Left renal cortex interstitium (tissue), 4 donors: Measurements from ENCODE around the gene CDY1. TPM values are rescaled to one million over a fixed set of nuclear protein-coding genes. Genes with fewer than 3 reads are reported as not detected.
"Not testable (repeated sequence)": the region's sequence is repeated elsewhere in the genome, so short reads cannot be mapped to it uniquely, and the experiment has no call there.

ENCODE experiments used
- DNase-seq, 4 donors: peaks; one replicate each; pipeline ENCODE4 v3.0.0-alpha.2; 2013; ENCODE audit warnings: low read depth in 4 of 4, low spot score in 2 of 4, missing footprints in 1 of 4
- polyA plus RNA-seq, 4 donors: library from polyadenylated mRNA; unstranded; fragments of 120-200 nt; gene quantifications; one replicate each; pipeline ENCODE4 v1.2.1, GENCODE V29; 2013; ENCODE audit not compliant: insufficient read length in 4 of 4

Gene CDY1, protein sequence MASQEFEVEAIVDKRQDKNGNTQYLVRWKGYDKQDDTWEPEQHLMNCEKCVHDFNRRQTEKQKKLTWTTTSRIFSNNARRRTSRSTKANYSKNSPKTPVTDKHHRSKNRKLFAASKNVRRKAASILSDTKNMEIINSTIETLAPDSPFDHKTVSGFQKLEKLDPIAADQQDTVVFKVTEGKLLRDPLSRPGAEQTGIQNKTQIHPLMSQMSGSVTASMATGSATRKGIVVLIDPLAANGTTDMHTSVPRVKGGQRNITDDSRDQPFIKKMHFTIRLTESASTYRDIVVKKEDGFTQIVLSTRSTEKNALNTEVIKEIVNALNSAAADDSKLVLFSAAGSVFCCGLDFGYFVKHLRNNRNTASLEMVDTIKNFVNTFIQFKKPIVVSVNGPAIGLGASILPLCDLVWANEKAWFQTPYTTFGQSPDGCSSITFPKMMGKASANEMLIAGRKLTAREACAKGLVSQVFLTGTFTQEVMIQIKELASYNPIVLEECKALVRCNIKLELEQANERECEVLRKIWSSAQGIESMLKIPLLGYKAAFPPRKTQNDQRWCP
- polyA plus RNA-seq = not detected

DNA sequence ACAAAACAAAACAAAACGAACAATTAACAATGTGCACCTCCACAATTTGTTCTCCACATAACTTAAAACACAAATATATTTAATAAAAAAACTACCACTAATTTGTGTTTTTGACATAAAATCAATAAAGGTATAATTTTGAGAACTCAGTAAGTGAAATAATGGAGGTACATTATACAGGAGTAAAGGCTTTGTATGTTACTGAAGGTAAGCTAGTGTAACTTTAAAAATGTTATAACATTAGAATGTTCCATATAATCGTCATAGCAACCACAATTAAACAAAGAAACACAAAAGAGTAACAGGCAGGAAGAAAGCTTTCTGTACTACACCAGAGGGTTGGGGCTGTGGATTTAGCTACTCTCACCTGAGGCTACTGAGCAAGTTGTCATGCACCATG lies at the start of gene CDY1:
Gene CDY1 (plus strand): TSS at position 301 of the 400 bp plus-strand sequence. CDS start 326 bp downstream, outside the sequence.
- not testable (repeated sequence) for DNase-seq

DNA sequence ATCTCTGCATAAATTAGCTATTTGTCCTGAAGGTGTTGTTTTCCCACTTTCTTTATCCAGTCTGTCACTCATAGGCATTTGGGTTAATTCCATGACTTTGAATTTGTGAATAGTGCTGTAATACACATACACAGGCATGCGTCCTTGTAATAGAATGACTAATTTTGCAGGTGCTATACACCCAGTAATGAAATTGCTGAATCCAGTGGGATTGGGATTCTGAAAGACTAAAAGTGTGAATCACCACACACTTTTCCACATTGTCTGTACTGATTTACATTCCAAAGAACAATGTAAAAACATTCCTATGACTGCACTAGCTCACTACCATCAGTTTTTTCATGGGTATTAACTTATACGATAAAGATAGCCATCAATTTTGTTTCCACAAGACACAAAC lies 28.6 kb upstream of the CDY1 start:
- DNase-seq = not testable (repeated sequence)

DNA sequence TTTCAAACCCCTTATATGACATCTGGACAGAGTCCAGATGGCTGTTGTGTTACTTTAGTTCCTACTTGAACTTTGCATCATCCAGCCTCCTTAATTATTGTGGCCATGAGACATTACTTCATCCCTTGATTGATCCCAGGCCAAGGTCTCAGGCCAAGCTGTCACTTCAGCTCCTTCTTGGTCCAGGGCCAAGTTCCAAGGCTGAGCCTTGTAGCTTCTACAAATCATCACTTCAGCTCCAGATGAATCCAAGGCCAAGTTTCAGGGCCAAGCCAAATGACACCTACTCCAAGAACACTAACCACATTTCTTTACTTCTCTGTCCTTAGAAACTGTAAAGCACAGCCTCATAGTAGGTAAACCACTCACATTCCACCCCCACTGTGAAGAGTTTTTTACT lies 1.7 kb upstream of the CDY1 start:
- not testable (repeated sequence) for DNase-seq

DNA sequence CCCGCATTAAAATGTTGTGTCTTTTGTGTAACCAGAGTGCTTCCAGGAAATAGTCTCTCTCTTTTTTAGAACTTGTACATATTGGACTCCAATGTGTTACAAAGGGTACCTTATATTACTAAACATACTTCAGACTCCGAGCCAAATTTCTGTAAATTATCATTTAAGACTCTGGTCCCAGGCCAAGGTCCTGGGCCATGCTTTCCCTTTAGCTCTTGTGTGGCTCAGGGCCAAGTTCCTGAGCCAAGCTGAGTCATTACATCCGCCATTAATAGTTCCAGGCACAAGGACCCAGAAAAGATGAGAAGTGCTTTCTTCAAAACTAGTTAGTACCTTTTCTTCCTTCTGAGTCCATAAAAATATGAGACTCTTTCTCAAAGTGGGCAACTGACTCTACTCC lies 4.6 kb downstream of the CDY1 start:
- DNase-seq = not testable (repeated sequence)

DNA sequence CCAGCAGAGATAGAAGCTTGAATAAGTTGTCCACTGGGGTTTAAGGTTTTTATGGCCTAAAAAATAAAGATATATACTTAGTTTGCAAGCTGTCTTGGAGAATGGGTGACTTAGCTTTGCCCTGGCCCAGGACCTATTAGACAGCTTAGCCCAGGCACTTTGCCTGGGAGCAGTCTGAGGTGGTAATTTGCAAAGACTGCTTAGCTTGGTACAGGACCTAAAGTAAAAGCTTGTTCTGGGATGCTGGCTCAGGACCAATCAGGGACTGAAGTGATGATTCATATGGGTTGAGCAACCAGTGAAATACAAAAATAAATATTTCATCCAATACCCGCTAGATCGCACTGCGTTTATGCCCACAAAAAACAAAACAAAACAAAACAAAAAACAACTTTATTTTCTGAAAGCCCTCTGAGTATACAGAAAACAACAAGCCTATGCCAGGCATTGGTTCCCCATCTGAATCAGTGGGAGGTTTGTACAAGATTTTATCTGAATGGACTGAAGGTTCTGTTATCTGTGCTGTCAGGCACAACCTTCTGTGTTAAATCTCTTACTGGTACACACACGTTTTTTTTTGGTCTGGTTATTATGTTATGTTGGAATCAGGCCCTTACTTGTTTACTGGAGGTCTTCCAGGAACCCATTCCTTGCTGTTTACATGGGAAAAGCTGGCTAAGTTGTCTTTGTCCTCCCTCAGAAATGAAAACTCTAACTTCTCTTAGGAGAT lies 8.6 kb downstream of the CDY1 start:
- DNase-seq = not testable (repeated sequence)

DNA sequence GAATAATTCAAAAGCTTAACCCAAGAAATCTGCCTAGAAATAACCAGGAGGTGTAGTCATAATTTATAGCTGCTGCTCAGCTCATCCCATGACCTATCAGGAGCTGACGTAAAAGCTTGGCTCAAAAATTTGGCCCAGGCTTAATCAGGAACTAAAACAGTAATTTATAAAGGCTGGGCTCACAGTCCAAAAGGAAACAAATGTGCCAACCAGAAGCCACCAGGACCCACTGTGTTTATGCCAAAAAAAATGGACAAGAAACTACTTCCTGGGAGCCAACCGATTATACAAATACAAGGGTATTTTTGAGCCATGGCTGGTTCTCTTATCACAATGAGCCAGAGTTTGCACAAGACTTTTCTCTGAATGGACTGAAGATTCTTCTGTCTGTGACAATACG lies 17.9 kb downstream of the CDY1 start:
- DNase-seq = not testable (repeated sequence)

DNA sequence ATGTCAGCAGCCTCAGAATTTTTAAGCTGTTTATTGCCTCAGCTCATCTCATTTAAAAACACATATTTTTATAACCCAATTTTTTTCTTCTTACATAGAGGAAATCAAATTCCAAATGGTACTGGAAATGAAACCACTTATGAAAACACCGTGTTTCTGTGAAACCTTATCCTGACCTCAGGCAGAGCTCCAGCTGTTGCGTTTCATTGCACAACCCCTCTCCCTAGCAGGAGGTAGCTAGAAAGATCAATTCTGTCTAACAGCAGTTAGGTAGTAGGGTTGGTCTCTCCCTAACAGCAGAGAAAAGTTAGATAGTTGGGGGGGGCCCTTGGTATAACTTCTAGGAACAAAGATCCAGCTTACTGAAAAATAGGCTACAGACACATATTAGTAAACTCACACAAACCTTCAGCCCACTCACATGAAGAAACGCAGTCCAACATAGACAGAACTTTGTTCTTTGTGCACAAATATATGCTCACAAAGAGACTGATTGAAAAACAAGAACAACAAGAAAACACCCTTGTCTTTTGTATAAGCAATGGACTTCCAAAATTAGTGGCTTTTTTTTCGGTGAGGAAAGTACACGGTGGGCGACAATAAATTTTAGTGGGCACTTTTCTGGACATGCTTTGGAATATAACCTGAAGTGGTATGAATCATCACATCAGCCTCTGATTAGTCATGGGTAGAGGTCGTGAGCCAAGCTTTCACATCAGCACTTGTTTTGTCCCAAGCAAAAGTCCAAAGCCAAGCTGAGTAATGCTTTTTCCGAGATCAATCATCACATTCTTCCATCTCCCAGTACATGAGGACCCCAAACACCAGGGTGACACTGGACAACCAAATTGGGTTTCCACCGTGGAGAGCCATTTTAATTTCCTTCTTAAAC lies 21.4 kb downstream of the CDY1 start:
- DNase-seq = not testable (repeated sequence)
